WTC11 (cell line): ENCODE data around the gene MYG1.

Experiments
- ELF4 ChIP-seq: sonication (generic); formaldehyde crosslinking; IDR thresholded peaks from 2 replicates; pipeline ENCODE4 v1.8.1; 2022; ENCODE audit warnings: low read depth, mild to moderate bottlenecking, moderate library complexity, missing genetic modification reagents
- NR2C2 ChIP-seq: sonication (generic); formaldehyde crosslinking; IDR thresholded peaks from 2 replicates; pipeline ENCODE4 v1.8.0; 2022; ENCODE audit warnings: mild to moderate bottlenecking, missing genetic modification reagents
- TF ChIP-seq, protein P1 (sequence below): fragments of 200-600 bp; IDR thresholded peaks from 2 replicates; pipeline ENCODE4 v1.8.0; 2022; ENCODE audit warnings: antibody characterized with exemption

DNA sequence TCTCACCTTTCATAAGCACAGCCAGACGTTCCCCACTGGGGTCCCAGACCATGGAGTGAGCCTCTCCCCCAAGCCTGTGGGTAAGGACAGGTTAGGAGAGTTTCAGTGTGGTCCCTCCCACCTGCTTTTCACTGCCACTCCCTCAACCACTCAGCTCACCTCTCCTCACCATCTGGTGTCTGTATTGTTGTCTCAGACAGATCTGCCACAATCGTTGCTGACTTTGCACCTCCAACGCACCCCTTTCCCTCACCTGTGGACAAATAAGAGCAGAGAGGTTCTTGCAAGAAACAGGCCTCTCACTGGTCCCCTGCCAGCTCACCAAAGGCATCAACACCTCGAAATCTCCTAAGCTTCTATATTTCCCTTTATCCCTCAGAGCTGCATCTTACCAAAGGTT lies 8.8 kb downstream of the MYG1 start:
- TF ChIP-seq, protein P1, sequence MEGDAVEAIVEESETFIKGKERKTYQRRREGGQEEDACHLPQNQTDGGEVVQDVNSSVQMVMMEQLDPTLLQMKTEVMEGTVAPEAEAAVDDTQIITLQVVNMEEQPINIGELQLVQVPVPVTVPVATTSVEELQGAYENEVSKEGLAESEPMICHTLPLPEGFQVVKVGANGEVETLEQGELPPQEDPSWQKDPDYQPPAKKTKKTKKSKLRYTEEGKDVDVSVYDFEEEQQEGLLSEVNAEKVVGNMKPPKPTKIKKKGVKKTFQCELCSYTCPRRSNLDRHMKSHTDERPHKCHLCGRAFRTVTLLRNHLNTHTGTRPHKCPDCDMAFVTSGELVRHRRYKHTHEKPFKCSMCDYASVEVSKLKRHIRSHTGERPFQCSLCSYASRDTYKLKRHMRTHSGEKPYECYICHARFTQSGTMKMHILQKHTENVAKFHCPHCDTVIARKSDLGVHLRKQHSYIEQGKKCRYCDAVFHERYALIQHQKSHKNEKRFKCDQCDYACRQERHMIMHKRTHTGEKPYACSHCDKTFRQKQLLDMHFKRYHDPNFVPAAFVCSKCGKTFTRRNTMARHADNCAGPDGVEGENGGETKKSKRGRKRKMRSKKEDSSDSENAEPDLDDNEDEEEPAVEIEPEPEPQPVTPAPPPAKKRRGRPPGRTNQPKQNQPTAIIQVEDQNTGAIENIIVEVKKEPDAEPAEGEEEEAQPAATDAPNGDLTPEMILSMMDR: no peak
- TF ChIP-seq NR2C2 (CRISPR knock-in tag): no peak
- no peak for TF ChIP-seq ELF4
